Neural progenitor cell (in vitro differentiated cells): ENCODE measurements around the gene KRT33B. TPM values are rescaled to one million over a fixed set of nuclear protein-coding genes. Genes with fewer than 3 reads are reported as not detected.

Source experiments
- DNase-seq: peaks from one replicate; pipeline ENCODE4 v3.0.0-alpha.2; 2016; ENCODE audit warnings: low spot score
- H2AFZ ChIP-seq: fragments of 200-600 bp; sonication (generic); replicated peaks from 2 replicates; pipeline ENCODE4 v1.6.1; 2016; ENCODE audit warnings: antibody characterized with exemption
- H3F3A ChIP-seq: fragments of 200-600 bp; sonication (generic); 2 replicates; pipeline ENCODE4 v1.6.1; 2016; ENCODE audit warnings: antibody characterized with exemption, low read depth
- H3K27ac ChIP-seq: fragments of 200-600 bp; sonication (generic); 2 replicates; pipeline ENCODE4 v1.5.1; 2016; ENCODE audit warnings: mild to moderate bottlenecking
- H3K27me3 ChIP-seq: fragments of 200-600 bp; sonication (generic); 2 replicates; pipeline ENCODE4 v1.6.1; 2016; ENCODE audit warnings: mild to moderate bottlenecking, moderate library complexity
- H3K36me3 ChIP-seq: fragments of 200-600 bp; sonication (generic); 2 replicates; pipeline ENCODE4 v1.5.1; 2016
- H3K4me1 ChIP-seq: fragments of 200-600 bp; sonication (generic); 2 replicates; pipeline ENCODE4 v1.6.1; 2016; ENCODE audit warnings: mixed run types
- H3K4me2 ChIP-seq: fragments of 200-600 bp; sonication (generic); 2 replicates; pipeline ENCODE4 v1.6.1; 2016
- H3K4me3 ChIP-seq: fragments of 200-600 bp; sonication (generic); 2 replicates; pipeline ENCODE4 v1.5.1; 2016
- H3K79me2 ChIP-seq: fragments of 200-600 bp; sonication (generic); 2 replicates; pipeline ENCODE4 v1.6.1; 2016; ENCODE audit warnings: low read depth
- H3K9ac ChIP-seq: fragments of 200-600 bp; sonication (generic); 2 replicates; pipeline ENCODE4 v1.6.1; 2016
- H3K9me3 ChIP-seq: fragments of 200-600 bp; sonication (generic); 2 replicates; pipeline ENCODE4 v1.5.1; 2016; ENCODE audit warnings: low read depth
- H4K20me1 ChIP-seq: fragments of 200-600 bp; sonication (generic); 2 replicates; pipeline ENCODE4 v1.6.1; 2016; ENCODE audit warnings: low read depth
- H3K27ac Mint-ChIP-seq: 3 replicates; pipeline ENCODE4 v1.8.0; 2021; ENCODE audit warnings: mixed read lengths
- H3K27me3 Mint-ChIP-seq: 2 replicates; pipeline ENCODE4 v1.8.0; 2022; ENCODE audit warnings: low read depth, mild to moderate bottlenecking, inconsistent platforms, moderate library complexity, mixed read lengths; ENCODE audit not compliant: insufficient read depth
- H3K36me3 Mint-ChIP-seq: 3 replicates; pipeline ENCODE4 v1.8.0; 2021; ENCODE audit warnings: mixed read lengths
- H3K4me1 Mint-ChIP-seq: 3 replicates; pipeline ENCODE4 v1.8.0; 2021; ENCODE audit warnings: mixed read lengths
- H3K4me3 Mint-ChIP-seq: 3 replicates; pipeline ENCODE4 v1.8.0; 2021; ENCODE audit warnings: mild to moderate bottlenecking, moderate library complexity, mixed read lengths
- H3K9me3 Mint-ChIP-seq: 3 replicates; pipeline ENCODE4 v1.8.0; 2020; ENCODE audit warnings: mixed read lengths
- CTCF ChIP-seq: fragments of 200-600 bp; sonication (generic); IDR thresholded peaks from 2 replicates; pipeline ENCODE4 v1.5.1; 2017; ENCODE audit warnings: antibody characterized with exemption, mild to moderate bottlenecking
- EZH2 ChIP-seq: fragments of 200-600 bp; sonication (generic); IDR thresholded peaks from 2 replicates; pipeline ENCODE4 v1.6.1; 2017; ENCODE audit warnings: antibody characterized with exemption, mild to moderate bottlenecking, moderate library complexity
- EZH2phosphoT487 ChIP-seq: fragments of 200-600 bp; sonication (generic); IDR thresholded peaks from 2 replicates; pipeline ENCODE4 v1.6.1; 2017; ENCODE audit warnings: antibody characterized with exemption
- total RNA-seq: library from RNA; depleted of rRNA; stranded (reverse); fragments of >200 nt; gene quantifications from 2 replicates; pipeline ENCODE4 v1.2.3, GENCODE V29; 2015; ENCODE audit warnings: low replicate concordance

The KRT33B gene
- total RNA-seq, 1 donor from 2014 or later, result not detected

DNA sequence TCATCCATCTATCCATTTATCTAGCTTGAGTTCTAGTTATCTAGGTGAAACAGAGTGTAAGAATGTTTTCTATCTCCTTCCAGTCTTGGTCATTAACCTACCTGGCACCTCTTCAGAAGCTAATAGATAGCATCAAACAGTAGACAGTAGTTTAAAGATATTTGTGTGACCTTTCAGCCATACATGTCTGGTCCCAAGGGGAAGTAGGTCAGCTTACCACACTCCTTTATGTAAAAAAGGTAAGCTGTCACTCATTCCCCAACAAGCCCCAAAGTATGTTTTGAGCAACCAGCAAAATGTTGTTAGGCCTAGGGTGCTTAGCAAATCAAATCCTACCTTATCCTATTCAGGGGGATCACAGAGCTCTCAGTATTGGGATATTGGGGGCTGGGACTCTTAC, 3.5 kb downstream of the KRT33B start:
- Histone ChIP-seq H3F3A (no peaks in the 10 kb centered on the region), H3K27me3 (no peaks in the 10 kb centered on the region), H3K9me3 (no peaks in the 10 kb centered on the region), H3K9ac (no peak overlapping the region), H3K36me3 (no peaks in the 10 kb centered on the region), H3K27ac (no peak overlapping the region), H3K79me2 (no peaks in the 10 kb centered on the region), H2AFZ (no peak overlapping the region), H3K4me1 (no peaks in the 10 kb centered on the region), H3K4me3 (no peak overlapping the region), H4K20me1 (no peaks in the 10 kb centered on the region), H3K4me2 (no peak overlapping the region)
- no peaks in the 10 kb centered on the region for H3K4me1 Mint-ChIP-seq
- no peaks in the 10 kb centered on the region for H3K9me3 Mint-ChIP-seq
- DNase-seq, result no peak
- peaks cover 2% of the 10 kb centered on the region for H3K27me3 Mint-ChIP-seq
- H3K27ac Mint-ChIP-seq, result no peak overlapping the region
- TF ChIP-seq CTCF (no peak), EZH2 (no peak), EZH2phosphoT487 (no peak)
- H3K36me3 Mint-ChIP-seq, result no peaks in the 10 kb centered on the region
- H3K4me3 Mint-ChIP-seq, result no peak overlapping the region

DNA sequence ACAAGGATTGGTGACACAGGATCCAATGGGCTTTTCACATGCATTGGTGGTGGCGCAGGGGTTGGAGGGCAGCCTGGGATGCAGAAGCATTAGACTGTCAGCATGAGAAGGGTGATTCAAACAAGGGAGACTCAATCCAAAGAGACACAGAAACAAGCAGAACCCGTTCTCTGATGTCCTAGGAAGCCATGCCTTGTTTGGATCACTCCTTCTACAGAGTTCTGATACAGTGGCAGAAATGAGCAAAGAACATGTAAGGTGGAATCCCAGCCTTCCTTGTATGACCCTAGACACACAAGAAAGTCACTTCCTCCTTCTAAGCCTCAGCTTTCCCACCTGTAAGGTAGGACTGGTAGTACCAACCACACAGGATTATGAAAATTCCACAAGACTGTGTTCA, 5.7 kb downstream of the KRT33B start:
- no peak for TF ChIP-seq CTCF
- no peak for TF ChIP-seq EZH2phosphoT487
- no peak for TF ChIP-seq EZH2
- Mint-ChIP-seq H3K27me3 (no peaks in the 10 kb centered on the region), H3K9me3 (no peaks in the 10 kb centered on the region), H3K4me3 (no peak overlapping the region), H3K36me3 (no peaks in the 10 kb centered on the region), H3K27ac (no peak overlapping the region), H3K4me1 (no peaks in the 10 kb centered on the region)
- no peak for DNase-seq
- Histone ChIP-seq H3K36me3 (no peaks in the 10 kb centered on the region), H3K79me2 (no peaks in the 10 kb centered on the region), H3K4me1 (no peaks in the 10 kb centered on the region), H3K4me3 (no peak overlapping the region), H3K27ac (no peak overlapping the region), H2AFZ (no peak overlapping the region), H4K20me1 (no peaks in the 10 kb centered on the region), H3K27me3 (no peaks in the 10 kb centered on the region), H3K9ac (no peak overlapping the region), H3K9me3 (no peaks in the 10 kb centered on the region), H3K4me2 (no peak overlapping the region), H3F3A (no peaks in the 10 kb centered on the region)

- no peaks in the 10 kb centered on the region for H3K27me3 ChIP-seq
- H3F3A ChIP-seq, result no peaks in the 10 kb centered on the region
- no peaks in the 10 kb centered on the region for H3K79me2 ChIP-seq
- no peak overlapping the region for H3K9ac ChIP-seq
- Mint-ChIP-seq H3K27me3 (no peaks in the 10 kb centered on the region), H3K27ac (no peak overlapping the region), H3K4me1 (no peaks in the 10 kb centered on the region), H3K36me3 (no peaks in the 10 kb centered on the region), H3K9me3 (peaks cover 2% of the 10 kb centered on the region), H3K4me3 (no peak overlapping the region)
- DNase-seq, result no peak
- no peak overlapping the region for H2AFZ ChIP-seq
- H3K4me1 ChIP-seq, result no peaks in the 10 kb centered on the region
- no peak overlapping the region for H3K4me3 ChIP-seq
- H3K27ac ChIP-seq, result no peak overlapping the region
- no peaks in the 10 kb centered on the region for H3K36me3 ChIP-seq
- H3K9me3 ChIP-seq, result peaks cover 3% of the 10 kb centered on the region
- H4K20me1 ChIP-seq, result no peaks in the 10 kb centered on the region
- TF ChIP-seq EZH2, result no peak
- no peak overlapping the region for H3K4me2 ChIP-seq
Observed at GRCh38 chr17:41360296-41360995, 9.2 kb downstream of the KRT33B start.

- H3K9ac ChIP-seq, result no peak overlapping the region
- no peaks in the 10 kb centered on the region for H3K36me3 ChIP-seq
- H3K79me2 ChIP-seq, result no peaks in the 10 kb centered on the region
- no peak overlapping the region for H3K27ac Mint-ChIP-seq
- H3K9me3 ChIP-seq, result peaks cover 3% of the 10 kb centered on the region
- no peak for TF ChIP-seq EZH2
- no peak for TF ChIP-seq CTCF
- no peak for TF ChIP-seq EZH2phosphoT487
- no peaks in the 10 kb centered on the region for H4K20me1 ChIP-seq
- H3K27ac ChIP-seq, result no peak overlapping the region
- H3K4me3 Mint-ChIP-seq, result no peak overlapping the region
- no peak overlapping the region for H3K4me3 ChIP-seq
- H2AFZ ChIP-seq, result no peak overlapping the region
- H3K36me3 Mint-ChIP-seq, result no peaks in the 10 kb centered on the region
- H3K4me1 ChIP-seq, result no peaks in the 10 kb centered on the region
- DNase-seq, result no peak
- H3K27me3 Mint-ChIP-seq, result peaks cover 5% of the 10 kb centered on the region
- no peaks in the 10 kb centered on the region for H3K4me1 Mint-ChIP-seq
- no peaks in the 10 kb centered on the region for H3F3A ChIP-seq
- H3K27me3 ChIP-seq, result no peaks in the 10 kb centered on the region
- H3K9me3 Mint-ChIP-seq, result peaks cover 2% of the 10 kb centered on the region
- H3K4me2 ChIP-seq, result no peak overlapping the region
Observed at GRCh38 chr17:41354536-41354935, 15.1 kb downstream of the KRT33B start.
